GM18858 (cell line): ENCODE results near the gene SLC25A10.
"Not testable (repeated sequence)": the region's sequence is repeated elsewhere in the genome, so short reads cannot be mapped to it uniquely, and the experiment has no call there.

Experiments used
- ATAC-seq: cut with Tn5 transposase; IDR thresholded peaks from one replicate; pipeline ENCODE4 v1.9.1; 2021; ENCODE audit not compliant: unreplicated experiment

SLC25A10 gene

DNA sequence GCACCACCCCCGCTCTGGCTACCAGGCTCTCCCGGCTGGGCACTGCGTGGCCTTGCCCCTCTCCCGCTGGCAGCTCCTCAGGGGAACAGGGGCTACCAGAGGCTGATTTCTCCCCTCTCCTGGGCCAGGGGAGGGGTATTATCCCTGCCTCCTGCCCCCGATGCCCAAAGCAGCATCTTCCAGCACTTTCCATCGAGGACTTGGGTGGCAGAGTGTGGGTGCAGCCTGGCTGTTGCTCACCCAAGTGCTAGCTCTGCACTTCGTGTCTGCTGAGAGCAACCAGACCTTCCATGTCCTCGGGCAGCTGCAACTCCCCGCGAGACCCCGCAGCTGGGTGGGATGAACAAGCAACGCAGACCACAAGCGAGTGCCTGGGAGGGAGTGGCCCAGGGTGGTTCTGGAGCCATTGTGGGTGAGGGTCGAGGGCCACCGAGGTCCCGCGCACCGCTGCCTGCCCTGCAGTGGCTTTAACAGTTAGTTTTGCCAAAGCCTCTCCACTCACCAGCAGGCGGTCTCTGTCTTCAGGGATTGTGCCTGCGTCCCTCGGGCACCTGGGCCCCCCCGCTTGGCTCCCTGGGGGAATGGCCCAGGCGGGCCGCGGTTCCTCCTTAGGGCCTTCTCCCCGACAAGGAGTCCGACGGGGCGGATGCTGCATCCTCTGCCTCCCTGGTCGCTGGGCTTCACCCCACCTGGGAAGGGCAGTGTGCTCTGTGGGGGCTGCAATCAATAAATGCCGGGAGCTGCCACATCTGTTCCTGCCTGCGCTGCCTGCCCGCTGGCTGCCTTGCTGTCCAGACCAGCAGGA, 8.4 kb downstream of the SLC25A10 start:
- no peak for ATAC-seq

GRCh38 chr17:81722184-81723120, 10.4 kb downstream of the SLC25A10 start:
- no peak for ATAC-seq

GRCh38 chr17:81723651-81724209, 11.6 kb downstream of the SLC25A10 start:
- no peak for ATAC-seq

DNA sequence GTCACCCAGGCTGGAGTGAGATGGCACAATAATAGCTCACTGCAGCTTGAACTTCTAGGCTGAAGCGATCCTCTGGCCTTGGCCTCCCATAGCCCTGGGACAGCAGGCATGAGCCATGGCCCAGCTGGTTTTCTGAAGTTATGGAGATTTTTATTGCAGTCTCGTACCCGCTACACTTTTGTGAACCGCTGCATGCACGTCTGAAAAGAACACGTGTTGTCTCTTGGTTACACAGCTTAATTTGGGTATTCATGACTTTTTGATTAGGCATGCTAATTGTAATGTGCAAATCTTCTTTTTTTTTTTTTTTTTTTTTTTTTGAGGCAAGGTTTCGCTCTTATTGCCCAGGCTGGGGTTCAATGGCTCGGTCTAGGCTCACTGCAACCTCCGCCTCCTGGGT, 13.4 kb downstream of the SLC25A10 start:
- no peak for ATAC-seq

- ATAC-seq: no peak
Observed at GRCh38 chr17:81726004-81726403, 13.9 kb downstream of the SLC25A10 start.

DNA sequence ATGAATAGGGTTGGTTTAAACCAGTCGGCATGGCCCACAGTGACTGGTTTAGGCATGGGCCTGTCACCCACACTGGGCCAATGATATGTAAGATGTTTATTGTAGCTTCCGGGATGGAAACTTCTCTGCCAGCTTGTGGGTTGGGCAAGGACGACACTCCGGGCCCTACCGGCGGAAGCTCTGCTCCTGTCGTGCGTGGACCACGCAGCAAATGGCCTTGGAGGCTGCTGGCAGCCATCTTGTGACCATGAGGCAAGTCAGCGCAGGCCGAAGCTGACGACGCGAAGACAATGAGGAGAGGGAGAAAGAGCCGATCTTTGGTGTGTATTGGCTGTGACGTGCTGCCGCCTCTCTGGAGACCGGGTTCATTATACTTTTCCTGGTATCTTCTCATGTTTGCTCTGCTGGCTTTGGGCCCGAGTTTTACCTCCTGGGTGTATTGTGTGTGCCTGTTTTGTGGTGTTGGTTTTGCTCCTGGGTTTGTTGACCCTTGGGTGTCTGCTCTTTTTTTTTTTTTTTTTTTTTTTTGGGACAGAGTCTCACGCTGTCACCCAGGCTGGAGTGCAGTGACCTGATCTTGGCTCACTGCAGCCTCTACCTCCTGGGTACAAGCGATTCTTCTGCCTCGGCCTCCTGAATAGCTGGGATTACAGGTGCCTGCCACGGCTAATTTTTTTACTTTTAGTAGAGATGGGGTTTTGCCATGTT, 15.4 kb downstream of the SLC25A10 start:
- ATAC-seq: no peak

GRCh38 chr17:81733507-81734404, 21.7 kb downstream of the SLC25A10 start:
- no peak for ATAC-seq

DNA sequence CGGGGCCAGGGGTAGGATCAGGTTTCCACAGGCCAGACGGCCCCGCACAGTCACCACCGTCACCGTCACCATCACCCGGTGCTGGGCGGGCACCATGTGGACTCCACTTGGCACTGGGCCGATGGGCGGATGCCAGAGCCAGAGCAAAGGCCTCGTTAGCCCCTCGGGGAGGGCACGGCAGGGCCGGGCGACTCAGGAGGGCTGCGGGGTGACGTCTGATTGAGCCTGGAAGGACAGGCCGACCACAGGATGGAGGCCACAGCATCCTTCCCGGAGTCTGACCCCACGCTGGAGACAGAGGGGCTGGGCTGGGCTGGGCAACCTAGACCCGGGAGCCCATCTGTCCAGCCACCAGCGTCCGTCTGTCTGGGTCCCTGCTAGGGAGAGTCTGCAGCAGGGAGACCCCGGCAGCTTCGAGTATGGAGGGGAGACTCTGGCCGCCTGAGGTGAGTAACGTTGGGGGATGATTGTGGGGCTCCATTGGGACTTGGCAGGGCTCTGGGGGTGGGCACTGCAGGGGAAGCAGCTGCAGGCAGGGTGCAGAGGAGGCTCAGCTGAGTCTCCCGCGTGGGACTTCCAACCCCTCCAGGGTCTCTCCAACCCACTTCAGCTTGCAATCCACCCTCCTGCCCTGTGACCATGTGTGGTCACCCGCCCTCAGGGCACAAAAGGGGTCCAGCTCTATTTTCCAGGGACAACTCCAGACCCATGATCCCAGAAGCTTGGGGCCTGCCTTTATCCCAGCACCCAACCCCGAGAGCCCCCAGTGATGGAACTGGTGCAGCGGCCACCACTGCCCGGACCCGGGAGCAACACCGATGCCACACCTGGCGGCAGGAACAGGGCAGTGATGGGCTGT, 22.6 kb downstream of the SLC25A10 start:
- ATAC-seq: no peak

DNA sequence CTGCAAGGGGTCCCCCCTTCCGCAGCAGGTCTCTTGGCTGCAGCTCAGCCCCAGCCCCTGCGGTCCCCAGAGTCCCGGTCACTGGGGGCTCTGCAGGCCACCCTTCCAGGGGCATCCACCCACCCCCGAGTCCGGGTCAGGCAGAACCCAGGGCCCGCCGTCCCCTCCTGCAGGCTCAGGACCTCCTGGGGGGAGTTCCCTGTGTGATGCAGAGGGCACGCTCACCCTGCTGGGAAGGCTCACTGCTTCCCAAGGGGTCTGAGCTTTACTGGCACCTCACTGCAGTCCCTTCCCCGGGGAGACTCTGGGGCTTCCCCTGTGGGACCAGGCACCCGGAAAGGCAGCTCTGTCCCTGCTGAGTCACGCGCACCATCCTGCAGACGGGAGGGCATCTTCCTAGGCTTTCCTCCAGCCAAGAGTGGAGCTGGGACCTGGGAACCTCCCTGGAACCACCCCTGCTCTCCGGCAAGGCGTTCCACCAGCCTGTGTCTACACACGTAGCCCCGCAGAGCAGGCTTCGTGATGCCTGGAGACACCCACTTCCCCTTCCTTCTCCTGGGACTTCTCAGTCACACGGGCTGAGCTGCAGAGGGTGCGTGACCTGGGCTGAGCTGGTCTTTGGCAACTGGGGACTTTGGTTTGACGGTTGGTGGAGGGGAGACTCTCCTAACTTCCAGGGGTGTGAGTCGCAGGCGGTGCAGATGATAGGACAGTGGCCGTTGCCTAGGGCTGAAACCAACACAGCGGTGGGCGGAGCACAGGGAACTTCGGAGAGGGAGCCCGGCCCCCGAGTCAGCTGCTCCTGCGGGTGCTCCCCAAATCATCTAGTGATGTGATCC, 23.4 kb downstream of the SLC25A10 start:
- no peak for ATAC-seq

GRCh38 chr17:81737947-81738800, 26.1 kb downstream of the SLC25A10 start:
- ATAC-seq: no peak

GRCh38 chr17:81738801-81739393, 26.8 kb downstream of the SLC25A10 start:
- ATAC-seq: no peak

DNA sequence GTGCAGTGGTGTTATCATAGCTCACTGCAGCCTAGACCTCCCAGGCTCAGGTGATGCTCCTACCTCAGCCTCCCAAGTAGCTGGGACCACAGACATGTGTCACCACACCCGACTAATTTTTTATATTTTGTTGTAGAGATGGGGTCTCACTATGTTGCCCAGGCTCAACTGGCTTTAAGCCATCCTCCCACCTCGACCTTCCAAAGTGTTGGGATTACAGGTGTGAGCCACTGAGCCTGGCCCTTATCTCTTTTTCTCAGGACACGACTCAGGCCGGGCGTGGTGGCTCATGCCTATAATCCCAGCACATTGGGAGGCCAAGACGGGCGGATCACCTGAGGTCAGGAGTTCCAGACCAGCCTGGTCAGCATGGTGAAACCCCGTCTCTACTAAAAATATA, 27.5 kb downstream of the SLC25A10 start:
- ATAC-seq: not testable (repeated sequence)

DNA sequence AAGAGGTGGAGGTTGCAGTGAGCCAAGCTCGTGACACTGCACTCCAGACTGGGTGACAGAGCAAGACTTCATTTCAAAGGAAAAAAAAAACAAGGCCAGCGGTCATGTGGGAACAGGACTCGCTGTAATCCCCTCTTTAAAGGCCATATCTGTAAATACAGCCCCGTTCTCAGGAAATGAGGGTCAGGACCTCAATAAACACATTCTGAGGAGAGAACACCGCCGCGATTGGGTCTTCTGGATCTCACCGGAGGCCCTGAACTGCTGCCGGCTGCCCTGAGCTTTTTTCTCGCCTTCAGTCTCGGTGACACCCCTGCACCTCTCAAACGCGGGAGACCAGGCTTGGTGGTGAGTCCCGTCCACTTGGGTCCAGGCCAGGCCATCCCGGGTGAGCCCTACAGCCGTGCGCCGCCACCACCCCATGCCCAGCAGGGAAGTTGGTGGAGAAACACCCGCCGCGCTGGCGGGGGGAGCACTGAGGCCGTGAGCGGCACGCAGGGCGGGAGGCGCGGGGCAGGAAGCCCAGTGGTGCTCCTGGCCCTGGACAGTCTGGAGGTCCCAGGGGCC, 28.4 kb downstream of the SLC25A10 start:
- ATAC-seq: no peak

GRCh38 chr17:81741049-81741593, 29.0 kb downstream of the SLC25A10 start:
- ATAC-seq: no peak

GRCh38 chr17:81741594-81742452, 29.7 kb downstream of the SLC25A10 start:
- ATAC-seq: no peak
